Neuronal stem cell (in vitro differentiated cells): ENCODE measurements around the gene MAPKAPK3.

Experiments used
- DNase-seq: peaks from one replicate; pipeline ENCODE4 v3.0.0-alpha.2; 2013; ENCODE audit warnings: low spot score
- H2AFZ ChIP-seq: one replicate; pipeline ENCODE4 v1.6.1; 2013; ENCODE audit warnings: mild to moderate bottlenecking, low read length, inconsistent platforms
- H2AK5ac ChIP-seq: 2 replicates; pipeline ENCODE4 v1.6.1; 2013; ENCODE audit warnings: low read depth, mild to moderate bottlenecking, inconsistent platforms, low read length, moderate library complexity, mixed read lengths
- H2BK120ac ChIP-seq: 2 replicates; pipeline ENCODE4 v1.6.1; 2013; ENCODE audit warnings: low read depth, mild to moderate bottlenecking, inconsistent platforms, low read length, moderate library complexity, mixed read lengths
- H2BK12ac ChIP-seq: one replicate; pipeline ENCODE4 v1.6.1; 2013; ENCODE audit warnings: low read length, inconsistent platforms
- H2BK15ac ChIP-seq: 2 replicates; pipeline ENCODE4 v1.6.1; 2013; ENCODE audit warnings: mild to moderate bottlenecking, low read length, inconsistent platforms, mixed read lengths
- H2BK5ac ChIP-seq: one replicate; pipeline ENCODE4 v1.6.1; 2013; ENCODE audit warnings: inconsistent platforms, mild to moderate bottlenecking, low read length, moderate library complexity
- H3K14ac ChIP-seq: one replicate; pipeline ENCODE4 v1.6.1; 2013; ENCODE audit warnings: low read length, inconsistent platforms
- H3K18ac ChIP-seq: 2 replicates; pipeline ENCODE4 v1.6.1; 2013; ENCODE audit warnings: low read length, inconsistent platforms
- H3K23ac ChIP-seq: 2 replicates; pipeline ENCODE4 v1.6.1; 2013; ENCODE audit warnings: low read depth, mild to moderate bottlenecking, mixed read lengths, low read length, inconsistent platforms; ENCODE audit not compliant: poor library complexity
- H3K27ac ChIP-seq: replicated peaks from 3 replicates; pipeline ENCODE4 v1.5.1; 2013; ENCODE audit warnings: low read length, inconsistent platforms
- H3K27me3 ChIP-seq, 3 experiments: 2 replicates each; pipeline ENCODE4 v1.6.1; 2013; ENCODE audit warnings: low read length in 3 of 3, mild to moderate bottlenecking in 2 of 3, inconsistent platforms in 1 of 3, low read depth in 1 of 3, mixed read lengths in 1 of 3, moderate library complexity in 1 of 3; ENCODE audit not compliant: control insufficient read depth in 3 of 3, insufficient read depth in 3 of 3
- H3K36me3 ChIP-seq, 2 donors: replicated peaks in 1 of 2; 2 replicates each; pipeline ENCODE4 v1.6.1; 2013; ENCODE audit warnings: low read length in 2 of 2; ENCODE audit not compliant: control insufficient read depth in 2 of 2, insufficient read depth in 2 of 2
- H3K4ac ChIP-seq: 2 replicates; pipeline ENCODE4 v1.6.1; 2013; ENCODE audit warnings: inconsistent platforms, mild to moderate bottlenecking, low read length, moderate library complexity
- H3K4me1 ChIP-seq, 2 donors: 1 replicate in 1 of 2; 2 replicates in 1 of 2; pipeline ENCODE4 v1.6.1; 2013; ENCODE audit warnings: low read length in 2 of 2, low read depth in 1 of 2; ENCODE audit not compliant: control insufficient read depth in 2 of 2, insufficient read depth in 1 of 2
- H3K4me2 ChIP-seq: one replicate; pipeline ENCODE4 v1.6.1; 2013; ENCODE audit warnings: mild to moderate bottlenecking, low read length, inconsistent platforms; ENCODE audit not compliant: insufficient read depth, poor library complexity, severe bottlenecking
- H3K4me3 ChIP-seq, 2 donors: 2 replicates each; pipeline ENCODE4 v1.5.1; 2013; ENCODE audit warnings: low read length in 2 of 2, mild to moderate bottlenecking in 2 of 2, inconsistent platforms in 1 of 2, moderate library complexity in 1 of 2
- H3K79me1 ChIP-seq: one replicate; pipeline ENCODE4 v1.6.1; 2013; ENCODE audit warnings: low read depth, mild to moderate bottlenecking, inconsistent platforms, low read length, moderate library complexity
- H3K9ac ChIP-seq: one replicate; pipeline ENCODE4 v1.6.1; 2013; ENCODE audit warnings: mild to moderate bottlenecking, low read depth, low read length, inconsistent platforms; ENCODE audit not compliant: poor library complexity
- H3K9me3 ChIP-seq, 2 donors: replicated peaks in 1 of 2; 2 replicates each; pipeline versions ENCODE3 to v1.6.1; 2013; ENCODE audit warnings: low read length in 2 of 2, mild to moderate bottlenecking in 2 of 2, inconsistent platforms in 1 of 2, low read depth in 1 of 2, mixed read lengths in 1 of 2, moderate library complexity in 1 of 2; ENCODE audit not compliant: control insufficient read depth in 2 of 2, insufficient read depth in 1 of 2
- H4K8ac ChIP-seq: one replicate; pipeline ENCODE4 v1.6.1; 2013; ENCODE audit warnings: low read depth, mild to moderate bottlenecking, inconsistent platforms, low read length, moderate library complexity
- H4K91ac ChIP-seq: one replicate; pipeline ENCODE4 v1.6.1; 2013; ENCODE audit warnings: low read length, low read depth, mild to moderate bottlenecking, inconsistent platforms; ENCODE audit not compliant: poor library complexity
- WGBS, 2 donors: extraction: QIAGEN DNeasy Blood & Tissue Kit; methylation state at CpG; one replicate each; pipeline ENCODE4 v1.1.7; 2013; ENCODE audit warnings: missing lambda C conversion rate in 2 of 2, mixed read lengths in 1 of 2; ENCODE audit not compliant: insufficient read length in 2 of 2, insufficient replicate concordance in 1 of 2; ENCODE audit errors: extremely low coverage in 2 of 2; 5-methylcytosine and 5-hydroxymethylcytosine counted together

The MAPKAPK3 gene

DNA sequence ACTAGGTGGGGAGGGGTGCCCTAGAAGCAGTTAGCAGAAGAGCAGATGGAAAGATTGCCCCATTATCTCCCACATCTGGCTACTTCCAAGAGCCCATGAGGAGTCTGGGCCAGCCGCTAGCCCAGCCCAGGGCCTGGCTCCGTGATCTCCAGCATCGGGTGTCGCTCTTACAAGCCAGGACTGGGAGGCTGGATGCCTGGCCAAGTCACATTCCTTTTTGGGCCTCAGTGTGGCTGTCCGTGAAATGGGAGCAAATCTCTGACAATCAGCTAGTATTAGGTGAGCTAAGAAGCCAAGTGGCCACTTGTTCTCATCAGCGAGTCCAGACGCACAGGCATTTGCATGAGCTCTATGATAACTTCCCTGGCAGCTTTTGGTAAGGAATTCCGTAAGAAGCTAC, 34.5 kb downstream of the MAPKAPK3 start:
- no peak for DNase-seq
- Histone ChIP-seq H2BK12ac (no peak overlapping the region), H3K9ac (no peak overlapping the region), H3K4me1 (peaks cover 17 to 26% of the 10 kb centered on the region in 2 donors), H3K36me3 (peaks cover 4 to 9% of the 10 kb centered on the region in 2 donors), H3K18ac (no peak overlapping the region), H3K27ac (no peak overlapping the region), H2AK5ac (no peak overlapping the region), H3K4me2 (no peak overlapping the region), H3K14ac (no peak overlapping the region), H3K9me3 (no peaks in the 10 kb centered on the region), H4K91ac (no peak overlapping the region), H3K4me3 (no peak overlapping the region), H3K79me1 (no peaks in the 10 kb centered on the region), H3K4ac (no peak overlapping the region), H3K23ac (no peak overlapping the region), H2BK15ac (no peak overlapping the region), H3K27me3 (no peaks in the 10 kb centered on the region), H2BK5ac (no peak overlapping the region), H2BK120ac (no peak overlapping the region), H2AFZ (no peak overlapping the region), H4K8ac (no peak overlapping the region)
- no CpG with 5 or more reads among the region's 8 CpGs for WGBS, 2 donors

DNA sequence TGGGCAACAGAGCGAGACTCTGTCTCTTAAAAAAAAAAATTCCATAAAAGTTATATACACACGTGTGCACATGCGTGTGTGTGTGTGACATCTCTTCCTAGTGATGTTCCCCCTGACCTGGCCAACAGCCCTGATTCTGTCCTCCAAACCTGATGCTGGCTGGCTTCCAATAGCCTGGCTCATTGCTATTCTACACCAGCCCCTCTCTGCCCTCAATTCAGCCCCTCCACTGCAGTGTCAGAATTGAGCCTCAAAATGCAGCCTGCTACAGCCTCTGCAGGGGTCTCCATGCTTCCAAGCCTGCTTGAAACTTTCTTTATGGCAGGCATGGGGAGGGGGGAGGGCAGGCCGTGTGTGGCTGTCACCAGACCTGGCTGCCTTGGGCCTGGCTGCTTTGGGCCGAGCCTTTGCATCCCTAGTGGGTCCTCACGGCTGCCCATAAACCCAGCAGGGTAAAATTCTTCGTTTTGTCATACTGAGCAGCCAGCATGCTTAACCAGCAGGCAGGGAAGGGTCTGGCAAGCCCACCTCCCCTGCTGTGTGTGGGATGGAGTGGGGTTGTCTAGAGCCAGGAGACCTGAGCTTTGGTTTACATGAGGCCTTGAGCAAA, 35.1 kb downstream of the MAPKAPK3 start:
- WGBS, 2 donors = no CpG with 5 or more reads among the region's 7 CpGs
- no peak overlapping the region for H3K23ac ChIP-seq
- H2BK120ac ChIP-seq = no peak overlapping the region
- H3K4me3 ChIP-seq = no peak overlapping the region
- H2BK5ac ChIP-seq = no peak overlapping the region
- peak overlapping the region; percentile 37 for H2AFZ ChIP-seq
- H3K4me2 ChIP-seq = no peak overlapping the region
- peak overlapping the region; percentile 68 for H3K18ac ChIP-seq
- H3K36me3 ChIP-seq = peaks cover 4 to 6% of the 10 kb centered on the region in 2 donors
- no peak overlapping the region for H2BK15ac ChIP-seq
- H3K4me1 ChIP-seq = peaks cover 17 to 26% of the 10 kb centered on the region in 2 donors
- H3K4ac ChIP-seq = no peak overlapping the region
- no peak overlapping the region for H2BK12ac ChIP-seq
- H3K79me1 ChIP-seq = no peaks in the 10 kb centered on the region
- H3K9me3 ChIP-seq = no peaks in the 10 kb centered on the region
- no peak overlapping the region for H3K14ac ChIP-seq
- H4K8ac ChIP-seq = no peak overlapping the region
- DNase-seq = no peak
- H3K9ac ChIP-seq = no peak overlapping the region
- H2AK5ac ChIP-seq = no peak overlapping the region
- no peaks in the 10 kb centered on the region for H3K27me3 ChIP-seq
- H3K27ac ChIP-seq = peak overlapping the region; percentile 52
- H4K91ac ChIP-seq = no peak overlapping the region

DNA sequence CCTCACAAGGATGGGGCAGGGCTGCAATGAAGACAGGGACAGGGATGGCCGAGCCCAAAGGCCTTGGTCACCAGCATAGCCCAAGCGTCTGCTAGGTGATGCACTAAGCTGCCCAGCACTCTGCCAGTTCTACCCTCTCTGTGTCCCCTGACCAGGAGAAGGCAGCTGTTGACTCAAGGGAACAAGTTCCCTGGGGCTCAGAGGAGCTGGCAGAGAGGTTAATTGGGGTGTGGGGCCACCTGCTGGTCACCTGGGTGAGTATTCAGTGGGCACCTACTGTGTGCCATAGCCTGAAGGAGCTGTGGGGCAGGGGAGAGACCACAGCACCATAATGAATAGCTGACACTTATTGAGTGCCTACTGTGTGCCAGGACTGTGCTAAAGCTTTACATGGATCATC, 35.8 kb downstream of the MAPKAPK3 start:
- no peak for DNase-seq
- Histone ChIP-seq H3K36me3 (peaks cover 0 to 2% of the 10 kb centered on the region in 2 donors), H3K9ac (no peak overlapping the region), H2AK5ac (no peak overlapping the region), H4K91ac (no peak overlapping the region), H3K18ac (peak overlapping the region; percentile 16), H3K27me3 (no peaks in the 10 kb centered on the region), H2AFZ (no peak overlapping the region), H3K14ac (no peak overlapping the region), H2BK120ac (no peak overlapping the region), H3K9me3 (no peaks in the 10 kb centered on the region), H3K4me3 (no peak overlapping the region), H3K4ac (no peak overlapping the region), H3K4me2 (no peak overlapping the region), H2BK15ac (no peak overlapping the region), H3K27ac (no peak overlapping the region), H3K79me1 (no peaks in the 10 kb centered on the region), H3K23ac (no peak overlapping the region), H4K8ac (no peak overlapping the region), H2BK12ac (no peak overlapping the region), H3K4me1 (peaks cover 18 to 24% of the 10 kb centered on the region in 2 donors), H2BK5ac (no peak overlapping the region)
- WGBS, 2 donors = no CpG with 5 or more reads among the region's 2 CpGs

DNA sequence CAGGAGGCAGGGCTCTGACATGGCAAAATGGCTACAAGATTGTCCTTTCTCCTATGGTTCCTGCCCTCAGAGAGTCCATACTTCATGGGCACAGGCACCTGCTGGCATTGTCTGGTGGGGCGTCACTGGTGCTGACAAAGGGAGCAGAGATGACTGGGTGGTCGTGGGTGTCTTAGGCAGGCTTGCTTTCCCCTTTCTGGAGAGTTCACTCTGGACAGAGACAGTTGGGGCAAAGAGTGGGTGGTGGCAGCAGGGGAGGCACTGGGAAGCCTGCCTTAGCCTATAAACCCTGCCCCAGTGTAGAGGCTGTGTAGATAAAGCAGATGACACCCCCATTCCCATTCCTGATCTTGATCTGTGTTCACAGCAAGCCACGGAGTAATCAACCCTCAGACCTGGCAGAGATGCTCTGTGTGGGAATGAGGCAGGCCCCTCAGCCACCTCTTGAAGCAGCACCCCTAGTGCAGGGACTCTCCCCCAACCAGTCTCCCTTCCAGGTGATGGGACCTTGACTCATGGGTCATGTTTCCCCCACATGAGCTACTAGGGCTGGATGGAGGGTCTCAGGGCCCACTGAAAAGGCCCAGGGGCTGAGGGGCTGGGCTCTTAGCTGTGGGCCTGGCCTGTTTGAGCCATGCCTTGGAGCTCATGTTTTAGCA, 37.1 kb downstream of the MAPKAPK3 start:
- Histone ChIP-seq H4K8ac (no peak overlapping the region), H3K14ac (no peak overlapping the region), H3K4me1 (peaks cover 11 to 14% of the 10 kb centered on the region in 2 donors), H3K9ac (peak overlapping the region; percentile 1), H3K79me1 (no peaks in the 10 kb centered on the region), H3K9me3 (no peaks in the 10 kb centered on the region), H2AFZ (no peak overlapping the region), H2BK15ac (no peak overlapping the region), H2BK5ac (no peak overlapping the region), H3K36me3 (no peaks in the 10 kb centered on the region), H3K4ac (no peak overlapping the region), H3K27ac (no peak overlapping the region), H2BK120ac (no peak overlapping the region), H3K18ac (peak overlapping the region; percentile 13), H2BK12ac (no peak overlapping the region), H4K91ac (no peak overlapping the region), H2AK5ac (no peak overlapping the region), H3K27me3 (no peaks in the 10 kb centered on the region), H3K4me2 (no peak overlapping the region), H3K4me3 (no peak overlapping the region), H3K23ac (no peak overlapping the region)
- no CpG with 5 or more reads among the region's 3 CpGs for WGBS, 2 donors
- no peak for DNase-seq
